SK-N-SH (cell line): Measurements from ENCODE around the gene GPR55. TPM values are rescaled to one million over a fixed set of nuclear protein-coding genes. Genes with fewer than 3 reads are reported as not detected.

Experiments used
- CTCF ChIA-PET: fragments of 300-600, 350-600 bp; formaldehyde crosslinking; extraction: SDS; loops from one replicate; lab custom pipeline; 2021; lab: Yijun Ruan, JAX
- POLR2A ChIA-PET: fragments of 350-600 bp; sonication (Branson Sonifier 250); formaldehyde crosslinking; extraction: SDS; loops from one replicate; lab custom pipeline; 2020; ENCODE audit warnings: antibody characterized with exemption, inconsistent platforms; lab: Yijun Ruan, JAX
- DNase-seq: peaks from one replicate; pipeline ENCODE4 v3.0.0; 2012
- H2AFZ ChIP-seq: fragments of 200-600 bp; sonication (generic); 2 replicates; pipeline ENCODE4 v1.8.1; 2016; ENCODE audit warnings: antibody characterized with exemption, mild to moderate bottlenecking, low read depth
- H3F3A ChIP-seq: fragments of 200-600 bp; sonication (generic); replicated peaks from 2 replicates; pipeline ENCODE3; 2016; ENCODE audit warnings: antibody characterized with exemption, mild to moderate bottlenecking; ENCODE audit not compliant: insufficient read depth
- H3K27ac ChIP-seq, 2 experiments: fragments of 200-500 bp in 1 of 2; fragments of 200-600 bp in 1 of 2; sonication (Bioruptor generic) in 1 of 2; sonication (generic), shearing (Covaris generic) in 1 of 2; 2 replicates each; pipeline versions ENCODE4 v1.5.1 to v1.6.1; 2014 to 2016; ENCODE audit warnings: low read depth in 2 of 2, inconsistent platforms in 1 of 2, low read length in 1 of 2, mild to moderate bottlenecking in 1 of 2, mixed read lengths in 1 of 2
- H3K27me3 ChIP-seq: fragments of 200-600 bp; sonication (generic), shearing (Covaris generic); 2 replicates; pipeline ENCODE4 v1.6.1; 2016; ENCODE audit warnings: mixed run types; ENCODE audit not compliant: insufficient read depth
- H3K36me3 ChIP-seq, 2 experiments: fragments of 200-500 bp in 1 of 2; fragments of 200-600 bp in 1 of 2; sonication (Bioruptor generic) in 1 of 2; sonication (generic) in 1 of 2; replicated peaks in 1 of 2; 2 replicates each; pipeline versions ENCODE3 to v1.5.1; 2014 to 2016; ENCODE audit warnings: low read length in 1 of 2, mild to moderate bottlenecking in 1 of 2; ENCODE audit not compliant: insufficient read depth in 2 of 2, control insufficient read depth in 1 of 2
- H3K4me1 ChIP-seq, 2 experiments: fragments of 200-500 bp in 1 of 2; fragments of 200-600 bp in 1 of 2; sonication (Bioruptor generic) in 1 of 2; sonication (generic), shearing (Covaris generic) in 1 of 2; 2 replicates each; pipeline versions ENCODE4 v1.5.1 to v1.6.1; 2014 to 2016; ENCODE audit warnings: low read depth in 1 of 2, low read length in 1 of 2, mixed run types in 1 of 2; ENCODE audit not compliant: insufficient read depth in 2 of 2, control insufficient read depth in 1 of 2
- H3K4me2 ChIP-seq: fragments of 200-600 bp; sonication (generic), shearing (Covaris generic); 2 replicates; pipeline ENCODE4 v1.6.1; 2017; ENCODE audit warnings: mixed run types
- H3K4me3 ChIP-seq, 2 experiments: fragments of 200-500 bp in 1 of 2; fragments of 200-600 bp in 1 of 2; sonication (Bioruptor generic) in 1 of 2; sonication (generic), shearing (Covaris generic) in 1 of 2; 2 replicates each; pipeline versions ENCODE4 v1.5.1 to v1.8.1; 2014 to 2016; ENCODE audit warnings: low read depth in 2 of 2, inconsistent platforms in 1 of 2, low read length in 1 of 2, mild to moderate bottlenecking in 1 of 2, mixed read lengths in 1 of 2, moderate library complexity in 1 of 2
- H3K79me2 ChIP-seq: fragments of 200-600 bp; sonication (generic); 2 replicates; pipeline ENCODE4 v1.8.1; 2017; ENCODE audit warnings: mild to moderate bottlenecking; ENCODE audit not compliant: insufficient read depth
- H3K9ac ChIP-seq: fragments of 200-600 bp; sonication (generic); 2 replicates; pipeline ENCODE4 v1.6.1; 2017; ENCODE audit warnings: mixed run types
- H3K9me2 ChIP-seq: fragments of 200-600 bp; sonication (generic); 2 replicates; pipeline ENCODE4 v1.6.1; 2017; ENCODE audit warnings: mixed run types
- H3K9me3 ChIP-seq: fragments of 200-600 bp; sonication (generic); 2 replicates; pipeline ENCODE4 v1.6.1; 2017; ENCODE audit warnings: mixed run types, mild to moderate bottlenecking, moderate library complexity
- H4K20me1 ChIP-seq: fragments of 200-600 bp; sonication (generic); 2 replicates; pipeline ENCODE4 v1.6.1; 2017; ENCODE audit warnings: mild to moderate bottlenecking, mixed run types; ENCODE audit not compliant: insufficient read depth
- CHD2 ChIP-seq: fragments of 150-350 bp; IDR thresholded peaks from 2 replicates; pipeline ENCODE4 v1.6.1; 2018; ENCODE audit warnings: low read length; ENCODE audit not compliant: partially characterized antibody
- FOXJ3 ChIP-seq: sonication (generic); formaldehyde crosslinking; IDR thresholded peaks from 2 replicates; pipeline ENCODE4 v1.5.1; 2020; ENCODE audit warnings: mild to moderate bottlenecking, missing genetic modification reagents
- FOXM1 ChIP-seq: IDR thresholded peaks from 2 replicates; pipeline ENCODE4 v1.4.0; 2012; ENCODE audit warnings: low read depth, mild to moderate bottlenecking
- GABPA ChIP-seq: IDR thresholded peaks from 2 replicates; pipeline ENCODE4 v1.4.0; 2012; ENCODE audit warnings: low read depth, mild to moderate bottlenecking
- GATA2 ChIP-seq: sonication (generic); formaldehyde crosslinking; IDR thresholded peaks from 2 replicates; pipeline ENCODE4 v1.5.0; 2020; ENCODE audit warnings: mild to moderate bottlenecking, missing genetic modification reagents
- JUND ChIP-seq: IDR thresholded peaks from 2 replicates; pipeline ENCODE4 v1.4.0; 2012
- POLR2AphosphoS5 ChIP-seq: IDR thresholded peaks from 2 replicates; pipeline ENCODE4 v1.6.1; 2012; ENCODE audit warnings: low read depth, low read length
- RAD21 ChIP-seq: IDR thresholded peaks from 2 replicates; pipeline ENCODE4 v1.6.1; 2012; ENCODE audit warnings: mild to moderate bottlenecking, low read length
- RCOR1 ChIP-seq: fragments of 150-350 bp; IDR thresholded peaks from 2 replicates; pipeline ENCODE4 v1.6.1; 2017; ENCODE audit warnings: antibody characterized with exemption, low read length
- RFX5 ChIP-seq: IDR thresholded peaks from 2 replicates; pipeline ENCODE4 v1.6.1; 2012; ENCODE audit warnings: mild to moderate bottlenecking, improper control_type of control experiment, low read length
- RXRA ChIP-seq: IDR thresholded peaks from 2 replicates; pipeline ENCODE4 v1.4.0; 2012; ENCODE audit warnings: low read depth, mild to moderate bottlenecking, borderline replicate concordance
- SIN3A ChIP-seq: IDR thresholded peaks from 2 replicates; pipeline ENCODE4 v1.6.1; 2012; ENCODE audit warnings: low read depth, mild to moderate bottlenecking, low read length, moderate library complexity, borderline replicate concordance
- SMC3 ChIP-seq: IDR thresholded peaks from 2 replicates; pipeline ENCODE4 v1.6.1; 2012; ENCODE audit warnings: low read depth, low read length, improper control_type of control experiment
- TCF12 ChIP-seq: IDR thresholded peaks from 2 replicates; pipeline ENCODE4 v1.4.0; 2012
- TEAD4 ChIP-seq: IDR thresholded peaks from 2 replicates; pipeline ENCODE4 v1.4.0; 2012; ENCODE audit warnings: mild to moderate bottlenecking, borderline replicate concordance; ENCODE audit not compliant: insufficient read depth
- YY1 ChIP-seq: IDR thresholded peaks from 2 replicates; pipeline ENCODE4 v1.4.0; 2012; ENCODE audit warnings: low read depth, mild to moderate bottlenecking
- WGBS: methylation state at CpG from one replicate; pipeline ENCODE4 v1.1.6; 2017; ENCODE audit warnings: low lambda C conversion rate; 5-methylcytosine and 5-hydroxymethylcytosine counted together
- polyA plus RNA-seq, 3 experiments: library from polyadenylated mRNA; depleted of rRNA; stranded (reverse); fragments of >200 nt; gene quantifications; 2 replicates each; pipeline ENCODE4 v1.2.3, GENCODE V29; 2012
- TF ChIP-seq, protein P1 (sequence below): IDR thresholded peaks from 2 replicates; pipeline ENCODE4; 2012
- TF ChIP-seq, protein P2 (sequence below): IDR thresholded peaks from 2 replicates; pipeline ENCODE4 v1.4.0; 2012; ENCODE audit warnings: low read depth, borderline replicate concordance
- TF ChIP-seq, protein P3 (sequence below): IDR thresholded peaks from 2 replicates; pipeline ENCODE4 v1.4.0; 2012; ENCODE audit warnings: low read depth
- TF ChIP-seq, protein P4 (sequence below): fragments of 150-350 bp; IDR thresholded peaks from 2 replicates; pipeline ENCODE4 v1.6.1; 2017; ENCODE audit warnings: antibody characterized with exemption, low read length, low read depth, borderline replicate concordance

Gene GPR55
- polyA plus RNA-seq, 1 of the 3 experiments (the other 2 are of a cell fraction) = not detected

DNA sequence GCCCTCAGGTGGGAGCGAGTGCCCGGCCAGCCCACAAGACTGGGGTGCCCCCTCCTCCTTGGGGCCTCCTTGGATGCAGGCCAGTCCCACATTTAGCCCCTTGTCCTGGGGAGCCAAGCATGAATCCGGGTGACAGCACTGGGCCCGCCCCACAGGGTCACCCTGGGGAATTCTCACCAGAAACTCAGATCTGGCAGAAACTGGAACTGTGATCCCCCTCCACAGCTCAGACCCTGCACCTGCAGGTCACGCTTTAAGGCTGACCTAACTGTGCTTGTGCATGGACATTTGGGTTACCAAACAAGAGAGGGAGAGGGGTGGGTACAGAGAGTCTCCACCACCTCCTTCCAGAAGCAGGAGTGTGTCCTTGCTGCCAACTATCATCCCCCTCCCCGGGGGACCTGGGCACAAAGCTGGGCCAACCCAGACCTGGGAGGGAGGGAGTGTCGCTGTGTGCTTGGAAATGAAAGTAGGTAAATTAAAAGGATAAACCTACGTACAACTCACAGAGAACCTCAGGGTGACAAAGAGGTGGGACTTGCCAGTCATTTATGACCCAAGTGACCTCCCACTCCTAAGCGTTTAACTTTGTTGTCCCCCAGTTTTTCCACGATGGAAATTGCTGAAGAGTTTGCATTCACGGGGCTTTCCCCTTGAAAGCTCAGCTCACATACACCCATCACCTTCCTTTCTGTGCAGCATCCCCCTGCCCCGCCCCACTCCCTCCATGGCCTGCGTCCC is 51.2 kb downstream of the GPR55 start:
- ChIA-PET POLR2A (no interaction called here), CTCF (interaction anchor here (2.2 to 7.9 kb wide), 2 partner anchors 40 to 50 kb away, joined by 7 to 58 read pairs; no protein-coding TSS in a partner anchor)
- DNase-seq = no peak
- Histone ChIP-seq H4K20me1 (peaks cover 23% of the 10 kb centered on the region; the same call in 1 of the 2 replicates), H3K36me3 (peaks cover 0 to 33% of the 10 kb centered on the region in 2 experiments), H3K9ac (no peak overlapping the region), H3K4me1 (peaks cover 13 to 49% of the 10 kb centered on the region in 2 experiments; a peak in 3 of 4 replicates), H3K4me3 (no peak overlapping the region), H3K27ac (no peak overlapping the region; a peak in 1 of 4 replicates), H2AFZ (no peak overlapping the region)
- WGBS = 82% methylated on average over 9 of the region's 13 CpGs
- TF ChIP-seq POLR2AphosphoS5 (no peak), JUND (no peak), CHD2 (no peak), FOXJ3 (CRISPR knock-in tag) (no peak), GABPA (no peak), RXRA (no peak)
- TF ChIP-seq, protein P1, sequence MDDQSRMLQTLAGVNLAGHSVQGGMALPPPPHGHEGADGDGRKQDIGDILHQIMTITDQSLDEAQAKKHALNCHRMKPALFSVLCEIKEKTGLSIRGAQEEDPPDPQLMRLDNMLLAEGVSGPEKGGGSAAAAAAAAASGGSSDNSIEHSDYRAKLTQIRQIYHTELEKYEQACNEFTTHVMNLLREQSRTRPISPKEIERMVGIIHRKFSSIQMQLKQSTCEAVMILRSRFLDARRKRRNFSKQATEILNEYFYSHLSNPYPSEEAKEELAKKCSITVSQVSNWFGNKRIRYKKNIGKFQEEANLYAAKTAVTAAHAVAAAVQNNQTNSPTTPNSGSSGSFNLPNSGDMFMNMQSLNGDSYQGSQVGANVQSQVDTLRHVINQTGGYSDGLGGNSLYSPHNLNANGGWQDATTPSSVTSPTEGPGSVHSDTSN = no peak
- TF ChIP-seq, protein P2, sequence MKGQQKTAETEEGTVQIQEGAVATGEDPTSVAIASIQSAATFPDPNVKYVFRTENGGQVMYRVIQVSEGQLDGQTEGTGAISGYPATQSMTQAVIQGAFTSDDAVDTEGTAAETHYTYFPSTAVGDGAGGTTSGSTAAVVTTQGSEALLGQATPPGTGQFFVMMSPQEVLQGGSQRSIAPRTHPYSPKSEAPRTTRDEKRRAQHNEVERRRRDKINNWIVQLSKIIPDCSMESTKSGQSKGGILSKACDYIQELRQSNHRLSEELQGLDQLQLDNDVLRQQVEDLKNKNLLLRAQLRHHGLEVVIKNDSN = no peak
- TF ChIP-seq, protein P3, sequence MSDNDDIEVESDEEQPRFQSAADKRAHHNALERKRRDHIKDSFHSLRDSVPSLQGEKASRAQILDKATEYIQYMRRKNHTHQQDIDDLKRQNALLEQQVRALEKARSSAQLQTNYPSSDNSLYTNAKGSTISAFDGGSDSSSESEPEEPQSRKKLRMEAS = no peak
- TF ChIP-seq, all 33 proteins: peak for 0
- Histone ChIP-seq H3K9me2 (no peaks in the 10 kb centered on the region), H3K79me2 (no peaks in the 10 kb centered on the region), H3K4me2 (no peak overlapping the region), H3K9me3 (no peaks in the 10 kb centered on the region), H3K27me3 (no peaks in the 10 kb centered on the region), H3F3A (no peaks in the 10 kb centered on the region)

DNA sequence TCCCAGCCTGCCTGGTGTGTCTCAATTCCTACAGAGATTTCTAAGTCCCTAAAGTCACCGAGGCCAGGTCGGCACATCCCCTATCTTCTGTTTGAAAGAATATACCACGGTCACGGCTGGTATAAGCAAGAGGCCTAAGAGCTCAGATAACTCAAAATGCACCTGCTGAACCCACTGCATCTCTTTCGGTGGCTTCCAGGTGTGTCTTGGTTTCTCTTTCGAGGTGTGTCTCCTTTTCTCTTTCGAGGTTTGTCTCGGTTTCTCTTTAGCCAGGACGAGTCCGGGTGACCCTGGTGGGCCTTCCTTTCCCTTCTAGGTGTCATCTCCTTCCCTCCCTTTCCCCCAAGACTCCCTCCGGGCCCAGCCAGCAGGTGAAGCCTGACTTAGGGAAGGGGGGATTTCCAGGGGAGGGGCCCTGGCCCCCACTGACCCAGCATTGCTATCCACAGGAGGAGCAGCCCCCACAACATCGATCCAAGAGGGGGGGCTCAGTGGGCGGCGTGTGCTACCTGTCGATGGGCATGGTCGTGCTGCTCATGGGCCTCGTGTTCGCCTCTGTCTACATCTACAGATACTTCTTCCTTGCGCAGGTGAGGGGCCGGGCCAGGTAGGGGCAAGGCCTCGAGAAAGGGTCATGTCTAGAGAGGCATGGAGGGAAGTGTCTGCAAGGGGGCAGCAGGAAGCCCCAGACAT is 51.9 kb downstream of the GPR55 start:
- Histone ChIP-seq H3K9me2 (no peaks in the 10 kb centered on the region), H3K4me1 (peaks cover 20 to 57% of the 10 kb centered on the region in 2 experiments; a peak in 3 of 4 replicates), H2AFZ (no peak overlapping the region), H3K27ac (no peak overlapping the region; a peak in 1 of 4 replicates), H3K36me3 (peaks cover 0 to 28% of the 10 kb centered on the region in 2 experiments), H3K9ac (no peak overlapping the region), H3K9me3 (no peaks in the 10 kb centered on the region), H3K27me3 (no peaks in the 10 kb centered on the region), H3K4me3 (no peak overlapping the region), H3F3A (no peaks in the 10 kb centered on the region), H4K20me1 (peaks cover 25% of the 10 kb centered on the region; the same call in 1 of the 2 replicates), H3K79me2 (no peaks in the 10 kb centered on the region), H3K4me2 (no peak overlapping the region)
- CTCF ChIA-PET = interaction anchor here (1.2 to 7.9 kb wide), 4 partner anchors 25 to 49 kb away, joined by 3 to 58 read pairs (median 26); no protein-coding TSS in a partner anchor
- no peak for DNase-seq
- 96% methylated on average over 21 of the region's 21 CpGs for WGBS
- POLR2A ChIA-PET = no interaction called here
- TF ChIP-seq RCOR1 (no peak), GABPA (no peak), RFX5 (no peak), SMC3 (no peak), RAD21 (no peak), RXRA (no peak), TCF12 (no peak), FOXM1 (no peak), FOXJ3 (CRISPR knock-in tag) (no peak), SIN3A (no peak), CHD2 (no peak), GATA2 (CRISPR knock-in tag) (no peak), YY1 (no peak), TEAD4 (no peak)
- TF ChIP-seq, protein P4, sequence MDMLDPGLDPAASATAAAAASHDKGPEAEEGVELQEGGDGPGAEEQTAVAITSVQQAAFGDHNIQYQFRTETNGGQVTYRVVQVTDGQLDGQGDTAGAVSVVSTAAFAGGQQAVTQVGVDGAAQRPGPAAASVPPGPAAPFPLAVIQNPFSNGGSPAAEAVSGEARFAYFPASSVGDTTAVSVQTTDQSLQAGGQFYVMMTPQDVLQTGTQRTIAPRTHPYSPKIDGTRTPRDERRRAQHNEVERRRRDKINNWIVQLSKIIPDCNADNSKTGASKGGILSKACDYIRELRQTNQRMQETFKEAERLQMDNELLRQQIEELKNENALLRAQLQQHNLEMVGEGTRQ = no peak
- TF ChIP-seq, protein P3 = no peak
